Retinal pigment epithelial cell (primary cell): ENCODE measurements around the gene NKAIN4.
A peak's percentile ranks its signal among the peaks of the same experiment; 100 is the strongest.

Experiments
- DNase-seq: peaks from one replicate; pipeline ENCODE4 v3.0.0-alpha.2; 2010; ENCODE audit warnings: low read depth
- H3K4me3 ChIP-seq: 2 replicates; pipeline ENCODE4 v1.5.1; 2011; ENCODE audit warnings: mild to moderate bottlenecking, low read length, control low read depth, moderate library complexity
- TF ChIP-seq, protein P1 (sequence below): conservative IDR thresholded peaks from 2 replicates; pipeline ENCODE4 v1.5.1; 2011; ENCODE audit warnings: low read depth, low read length, control low read depth, inconsistent platforms

Gene NKAIN4

DNA sequence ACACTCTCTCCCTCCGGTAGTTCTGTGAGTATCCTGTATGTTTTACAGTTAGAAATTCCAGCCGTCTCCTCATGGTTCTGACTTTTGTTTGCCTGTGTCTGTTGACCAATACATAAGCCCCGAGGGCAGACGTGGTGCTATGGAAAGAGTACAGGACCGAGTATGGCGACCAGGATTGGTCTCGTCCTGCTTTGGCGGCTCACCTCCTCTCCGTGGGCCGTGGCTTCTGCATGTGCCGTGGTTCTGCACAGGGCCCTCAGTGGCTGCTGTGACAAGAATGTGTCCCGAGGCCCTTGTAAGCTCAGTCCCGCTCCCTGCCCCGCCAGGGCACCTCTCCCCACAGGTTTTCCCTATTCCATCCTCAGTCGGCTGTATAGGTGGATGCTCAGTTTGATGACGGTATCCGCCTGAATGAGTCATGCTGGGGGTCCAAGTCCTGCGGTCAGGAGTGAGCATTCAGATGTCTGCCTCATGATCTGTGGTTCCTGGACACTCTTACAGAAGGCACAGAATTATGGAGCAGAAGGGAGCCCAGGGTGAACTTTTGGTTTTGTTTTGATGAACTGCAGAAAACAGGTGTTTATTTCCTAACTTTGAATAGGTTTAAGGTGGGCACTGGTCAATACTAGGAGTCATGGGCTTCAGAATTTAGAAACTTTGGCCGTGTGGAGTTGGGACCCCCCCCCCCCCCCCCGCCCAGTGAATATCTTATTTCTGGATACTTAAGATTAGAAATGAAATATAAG, 19.5 kb upstream of the NKAIN4 start:
- TF ChIP-seq, protein P1, sequence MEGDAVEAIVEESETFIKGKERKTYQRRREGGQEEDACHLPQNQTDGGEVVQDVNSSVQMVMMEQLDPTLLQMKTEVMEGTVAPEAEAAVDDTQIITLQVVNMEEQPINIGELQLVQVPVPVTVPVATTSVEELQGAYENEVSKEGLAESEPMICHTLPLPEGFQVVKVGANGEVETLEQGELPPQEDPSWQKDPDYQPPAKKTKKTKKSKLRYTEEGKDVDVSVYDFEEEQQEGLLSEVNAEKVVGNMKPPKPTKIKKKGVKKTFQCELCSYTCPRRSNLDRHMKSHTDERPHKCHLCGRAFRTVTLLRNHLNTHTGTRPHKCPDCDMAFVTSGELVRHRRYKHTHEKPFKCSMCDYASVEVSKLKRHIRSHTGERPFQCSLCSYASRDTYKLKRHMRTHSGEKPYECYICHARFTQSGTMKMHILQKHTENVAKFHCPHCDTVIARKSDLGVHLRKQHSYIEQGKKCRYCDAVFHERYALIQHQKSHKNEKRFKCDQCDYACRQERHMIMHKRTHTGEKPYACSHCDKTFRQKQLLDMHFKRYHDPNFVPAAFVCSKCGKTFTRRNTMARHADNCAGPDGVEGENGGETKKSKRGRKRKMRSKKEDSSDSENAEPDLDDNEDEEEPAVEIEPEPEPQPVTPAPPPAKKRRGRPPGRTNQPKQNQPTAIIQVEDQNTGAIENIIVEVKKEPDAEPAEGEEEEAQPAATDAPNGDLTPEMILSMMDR, result no peak
- H3K4me3 ChIP-seq, result peak overlapping the region; percentile 92
- DNase-seq, result no peak

DNA sequence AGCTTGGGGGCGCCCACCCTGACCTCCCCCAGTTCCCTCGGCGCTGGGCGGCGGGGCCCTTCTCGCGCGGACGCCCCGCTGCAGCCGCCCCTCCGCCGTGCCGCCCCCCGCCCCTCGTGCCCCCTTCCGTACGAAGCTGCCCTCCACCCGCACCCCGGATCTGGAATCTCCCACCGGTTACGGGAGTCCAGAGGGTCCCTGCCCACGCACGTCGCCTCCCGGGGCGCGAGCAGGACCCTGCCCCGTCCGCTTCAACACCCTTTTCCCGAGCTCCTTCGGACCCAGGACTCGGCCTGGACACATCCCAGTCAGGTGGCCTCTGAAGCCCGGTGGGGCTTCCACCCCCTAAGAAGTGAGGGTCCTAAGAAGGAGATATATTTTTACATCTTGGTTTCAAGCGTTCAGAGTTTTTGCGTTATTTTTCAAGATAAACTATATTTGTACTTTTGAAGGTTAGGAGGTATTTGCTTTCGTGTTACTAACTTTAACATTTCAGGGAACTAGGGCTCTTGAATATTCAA, 18.9 kb upstream of the NKAIN4 start:
- peak overlapping the region; percentile 92 for H3K4me3 ChIP-seq
- DNase-seq, result no peak
- TF ChIP-seq, protein P1, result no peak

DNA sequence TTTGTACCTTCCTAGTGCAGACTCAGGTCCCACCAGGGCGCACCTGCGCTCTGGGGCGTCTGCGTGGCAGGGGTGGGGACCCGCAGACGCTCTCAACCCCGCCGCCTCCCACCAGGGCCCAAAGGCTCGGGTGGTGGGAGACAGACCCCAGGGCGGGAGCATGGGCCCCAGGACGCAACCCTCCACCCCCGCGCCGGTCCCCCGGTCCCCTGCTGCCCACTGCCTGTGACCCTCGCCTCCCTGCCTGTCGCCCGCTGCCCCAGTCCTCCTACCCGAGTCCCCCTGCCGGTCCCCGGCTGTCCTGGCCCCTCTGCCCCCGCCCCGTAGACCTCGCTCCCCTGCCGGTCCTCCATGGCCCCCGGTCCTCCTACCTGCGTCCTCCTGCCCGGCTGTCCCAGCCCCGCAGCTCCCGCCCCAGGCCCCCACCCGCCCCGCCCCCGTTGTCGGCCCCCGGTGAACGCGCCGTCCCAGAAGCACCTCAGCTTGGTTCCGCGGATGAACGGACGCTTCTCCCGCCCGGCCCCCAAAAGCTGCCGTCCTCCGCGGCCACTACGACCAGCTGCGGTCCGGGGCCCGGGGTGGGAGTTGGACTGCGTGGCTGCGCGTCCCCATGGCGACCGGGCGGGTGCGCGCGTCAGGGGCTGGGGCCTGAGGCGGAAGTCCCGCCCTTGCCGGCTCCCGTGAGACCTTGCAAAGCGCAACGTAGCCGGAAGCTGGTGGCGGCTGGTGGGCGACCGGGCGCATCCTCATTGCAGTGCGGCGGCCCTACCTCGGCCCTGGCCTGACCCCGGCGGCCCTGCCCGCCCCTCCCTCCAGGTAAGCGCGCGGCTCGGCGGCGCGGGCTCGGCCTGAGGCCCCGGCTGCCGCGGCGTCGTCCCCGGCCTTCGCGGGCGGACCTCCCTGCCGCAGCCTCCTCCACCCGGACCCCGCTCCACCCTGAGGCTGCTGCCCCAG, 18.1 kb upstream of the NKAIN4 start, which contains the start of gene ARFGAP1:
TSS of gene ARFGAP1 (plus strand) at position 709 of the 954 bp plus-strand sequence. CDS start 2,768 bp downstream, outside the sequence.
- H3K4me3 ChIP-seq, result peak within 1 kb of the TSS; percentile 92
- TF ChIP-seq, protein P1, result no peak

DNA sequence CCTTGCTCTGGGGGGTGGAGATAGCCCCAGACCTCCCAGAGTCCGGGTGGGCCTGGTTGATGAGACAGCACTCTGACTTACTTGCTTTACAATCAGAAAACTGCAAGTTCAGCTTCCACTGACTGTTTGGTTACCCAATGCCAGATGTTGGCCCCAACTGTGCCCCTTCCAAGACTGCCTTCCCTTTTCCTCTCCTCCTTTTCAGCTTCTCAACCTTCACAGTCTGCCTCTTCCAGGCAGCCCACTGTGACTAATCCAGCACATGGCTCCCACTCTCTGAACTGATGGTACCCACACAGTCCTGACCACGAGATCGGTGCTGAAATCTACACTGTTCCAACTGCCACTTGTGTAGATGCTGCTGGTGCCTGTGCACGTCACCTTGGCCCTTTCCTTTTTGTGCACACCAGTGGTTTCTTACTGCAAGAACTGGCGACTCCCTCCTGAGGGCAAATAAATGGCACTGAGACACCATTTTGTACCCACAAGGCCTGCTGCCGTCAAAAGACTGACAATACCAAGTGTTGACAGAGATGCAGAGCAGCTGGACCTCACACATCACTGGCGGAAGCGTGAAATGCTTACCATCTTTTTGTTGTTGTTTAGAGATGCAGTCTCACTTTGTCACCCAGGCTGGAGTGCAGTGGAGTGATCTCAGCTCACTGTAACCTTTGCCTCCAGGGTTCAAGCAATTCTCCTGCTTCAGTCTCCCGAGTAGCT, 16.5 kb upstream of the NKAIN4 start:
- H3K4me3 ChIP-seq, result no peak overlapping the region
- no peak for DNase-seq
- TF ChIP-seq, protein P1, result no peak

More for the DNA sequence above, 18.1 kb upstream of the NKAIN4 start, which contains the start of gene ARFGAP1:
- peak; percentile 64 for DNase-seq

DNA sequence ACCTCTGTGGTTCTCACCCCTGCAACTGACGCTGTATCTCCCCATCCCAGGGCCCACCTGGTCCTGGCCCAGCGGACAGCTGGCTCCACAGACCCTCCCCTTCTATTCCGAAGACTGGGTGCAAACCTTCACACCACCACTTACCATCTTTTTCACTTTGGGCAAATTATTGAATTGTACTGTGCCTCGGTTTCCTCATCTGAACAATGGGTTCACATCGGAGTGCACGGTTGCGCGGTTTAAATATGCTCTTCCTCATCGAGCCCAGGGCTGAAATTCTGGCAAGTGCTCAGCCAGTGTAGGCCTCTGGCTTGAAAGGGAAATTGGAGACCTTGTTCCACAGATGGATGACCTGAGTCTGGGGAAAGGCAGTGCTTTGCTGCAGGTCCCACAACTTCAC, 15.5 kb upstream of the NKAIN4 start:
- TF ChIP-seq, protein P1, result no peak
- H3K4me3 ChIP-seq, result no peak overlapping the region
- no peak for DNase-seq

DNA sequence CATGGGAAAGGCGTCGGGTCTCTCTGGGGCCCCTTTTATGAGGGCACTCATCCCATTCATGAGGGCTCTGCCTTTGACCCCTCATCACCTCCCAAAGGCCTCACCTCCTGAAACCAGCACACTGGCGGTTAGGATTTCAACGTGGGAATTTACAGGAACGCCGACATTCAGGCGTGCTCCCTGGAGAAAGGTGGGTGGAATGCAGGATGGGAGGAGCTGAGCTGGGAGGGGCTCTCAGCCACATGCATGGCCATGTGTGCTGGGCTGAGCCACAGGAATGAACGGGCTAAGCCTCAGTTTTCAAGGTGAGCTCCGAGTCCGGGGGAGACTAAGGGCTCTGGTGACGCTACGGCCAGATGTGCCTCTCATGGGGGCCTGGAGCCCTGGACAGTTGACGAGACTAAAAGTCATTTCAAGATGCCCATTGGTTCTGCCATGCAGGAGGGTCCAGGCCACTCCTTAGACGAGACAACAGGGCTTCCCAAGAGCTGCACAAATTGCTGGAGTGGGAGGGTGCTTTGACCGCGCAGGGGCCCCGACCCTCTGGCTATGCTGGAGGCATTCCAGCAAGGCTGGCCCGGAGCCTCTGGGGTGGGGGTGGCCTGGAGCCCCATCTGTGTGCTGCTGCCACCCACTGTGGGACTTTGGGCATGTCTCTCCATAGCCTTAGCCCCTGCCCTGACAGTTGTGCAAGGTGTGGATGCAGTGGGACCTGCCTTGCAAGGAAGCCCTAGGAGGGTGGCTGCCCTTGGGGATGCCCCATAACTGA, 14.6 kb upstream of the NKAIN4 start:
- no peak for DNase-seq
- no peak overlapping the region for H3K4me3 ChIP-seq
- TF ChIP-seq, protein P1, result no peak
